ENCODE results near the gene FBLIM1.

The FBLIM1 gene

DNA sequence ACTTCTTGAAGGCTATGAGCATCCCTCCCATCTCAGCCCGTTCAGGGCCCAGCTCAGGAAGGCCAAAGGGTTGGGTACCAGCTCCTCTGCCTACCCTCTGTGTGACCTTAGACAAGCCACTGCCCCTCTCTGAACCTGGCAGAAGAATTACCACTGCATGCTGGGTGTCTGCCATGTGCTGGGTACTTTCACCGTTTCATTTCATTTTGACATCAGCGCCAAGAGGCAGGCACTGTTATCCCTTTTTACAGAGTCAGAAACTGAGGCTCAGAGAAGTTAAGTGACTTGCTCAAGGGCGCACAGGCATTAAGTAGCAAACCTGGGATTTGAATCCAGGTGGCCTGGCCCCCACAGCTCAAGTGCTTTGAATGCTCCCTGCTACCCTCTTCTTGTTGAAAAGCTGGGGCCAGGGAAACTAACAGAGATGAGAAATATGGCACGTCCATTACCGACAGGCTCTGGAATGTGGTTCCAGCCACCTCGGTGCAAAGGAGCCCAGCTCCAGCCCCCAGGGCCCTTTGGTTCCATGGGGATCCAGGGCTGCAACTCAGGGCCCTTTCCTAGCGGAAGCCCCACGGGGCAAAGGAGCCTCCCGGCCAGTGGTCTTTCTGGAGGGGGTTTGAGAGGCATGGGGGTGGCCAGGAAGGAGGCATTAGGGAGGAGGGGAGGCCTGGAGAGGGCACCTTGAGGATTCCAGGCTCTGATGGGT is 9.8 kb upstream of the FBLIM1 start:
- DNase-seq (ENCODE audit: low read depth, low spot score), result no peak

DNA sequence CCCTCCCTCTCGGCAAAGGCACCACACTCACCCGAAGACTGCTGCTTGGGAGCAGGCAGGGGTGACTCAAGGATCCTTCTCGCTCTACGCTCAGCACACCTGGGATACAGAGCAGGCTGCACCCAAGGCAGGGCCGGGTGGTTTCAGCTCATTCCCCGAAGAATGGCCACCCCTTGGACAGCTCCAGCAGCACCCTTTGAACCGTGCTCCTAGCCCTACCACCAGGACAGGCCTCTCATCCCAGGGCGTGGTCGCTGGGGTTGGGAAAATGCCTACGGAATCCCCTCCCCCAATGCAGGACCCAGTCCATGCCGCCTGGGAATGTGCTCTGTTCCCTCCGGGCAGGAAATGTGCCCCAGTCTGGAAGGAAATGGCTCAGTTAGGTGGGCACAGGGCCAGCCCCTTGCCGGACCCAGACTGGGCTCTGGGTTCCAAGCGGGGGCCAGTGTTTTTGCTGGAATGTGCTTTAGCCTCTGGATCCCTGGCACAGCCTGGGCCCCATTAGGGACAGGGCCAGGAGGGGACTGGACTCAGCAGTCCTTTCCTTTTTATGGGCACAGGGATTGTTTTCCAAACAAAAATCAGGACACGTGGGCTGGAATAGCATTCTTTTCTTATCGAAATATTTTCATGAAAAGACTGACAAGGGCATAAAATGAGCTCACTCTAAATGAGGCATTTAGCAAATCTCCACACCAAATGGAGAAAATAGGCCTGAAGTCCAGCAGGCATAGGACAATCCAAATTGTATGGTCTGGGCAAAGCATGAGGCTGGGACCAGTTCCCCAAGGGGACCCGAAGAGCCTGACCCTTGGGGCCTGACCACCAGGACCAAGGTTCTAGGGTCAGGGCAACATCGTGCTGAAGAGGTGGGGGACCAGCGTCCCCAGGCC is 8.9 kb upstream of the FBLIM1 start:
- no peak for DNase-seq (ENCODE audit: low read depth, low spot score)

- DNase-seq (ENCODE audit: low read depth, low spot score), result no peak
Measured at GRCh38 chr1:15750924-15751323, 7.7 kb upstream of the FBLIM1 start.

DNA sequence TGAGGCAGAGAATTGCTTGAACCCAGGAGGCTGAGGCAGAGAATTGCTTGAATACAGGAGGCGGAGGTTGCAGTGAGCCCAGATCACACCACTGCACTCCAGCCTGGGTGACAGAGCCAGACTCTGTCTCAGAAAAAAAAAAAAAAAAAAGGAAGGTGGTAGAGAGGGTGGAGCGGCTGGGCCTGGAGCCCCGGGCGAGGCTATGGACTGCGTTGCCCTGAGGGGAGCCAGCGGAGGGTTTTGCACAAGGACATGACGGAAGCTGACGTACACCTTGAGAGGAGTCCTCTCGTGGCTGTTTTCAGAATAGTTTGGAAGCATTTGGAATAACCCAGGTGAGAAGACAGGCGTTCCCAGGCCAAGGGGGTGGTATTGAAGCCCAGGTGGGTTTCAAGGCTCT is 6.9 kb upstream of the FBLIM1 start:
- no peak for DNase-seq (ENCODE audit: low read depth, low spot score)

DNA sequence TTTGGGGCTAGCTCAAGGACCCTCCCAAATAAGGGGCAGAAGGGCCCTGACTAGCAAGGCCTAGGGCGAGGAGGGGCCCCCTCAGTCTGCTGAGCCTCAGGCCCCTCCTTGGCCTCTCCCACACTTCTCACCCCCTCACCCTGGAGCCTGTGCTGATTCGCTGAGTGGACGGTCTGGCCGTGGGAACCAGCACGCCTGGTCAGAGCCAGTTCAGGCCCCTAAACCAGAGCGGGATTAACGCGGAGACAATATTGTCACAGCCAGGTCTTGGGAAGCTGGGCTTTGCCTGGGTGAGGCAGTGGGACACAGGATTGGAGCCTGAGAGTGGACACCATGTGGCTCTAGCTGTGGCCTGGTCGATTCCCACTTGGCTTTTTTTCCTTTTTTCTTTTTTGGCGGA is 4.8 kb upstream of the FBLIM1 start:
- no peak for DNase-seq (ENCODE audit: low read depth, low spot score)

DNA sequence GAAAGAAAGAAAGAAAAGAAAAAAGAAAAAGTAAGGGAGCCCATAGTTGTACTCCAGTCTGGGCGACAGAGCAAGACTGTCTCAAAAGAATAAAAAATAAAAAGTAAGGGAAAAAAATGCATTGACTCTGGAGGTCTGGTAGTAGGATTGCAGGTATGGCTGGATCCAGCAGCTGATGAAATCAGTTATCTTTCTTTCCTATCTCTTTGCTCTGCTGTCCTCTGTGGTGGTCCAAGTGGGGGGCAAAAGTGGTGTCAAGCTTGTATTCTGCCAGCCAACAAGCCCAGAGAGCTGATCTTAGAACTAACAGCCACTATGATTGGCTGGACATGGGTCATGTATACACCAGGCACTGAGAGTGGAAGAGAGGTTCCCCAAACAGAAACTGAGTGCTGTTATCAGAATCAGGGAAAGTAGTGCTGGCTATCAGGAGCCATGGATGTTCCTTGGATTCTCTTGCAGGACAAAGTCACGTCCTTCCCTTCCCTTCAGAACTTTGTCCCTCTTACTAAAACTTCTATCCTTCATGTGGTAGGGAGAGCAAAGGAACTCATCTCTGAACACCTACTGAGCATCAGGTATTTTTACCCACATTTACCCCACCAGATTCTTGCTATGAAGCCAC is 3.5 kb upstream of the FBLIM1 start:
- DNase-seq (ENCODE audit: low read depth, low spot score), result no peak

GRCh38 chr1:15755646-15756040 is 3.0 kb upstream of the FBLIM1 start:
- DNase-seq (ENCODE audit: low read depth, low spot score), result no peak

DNA sequence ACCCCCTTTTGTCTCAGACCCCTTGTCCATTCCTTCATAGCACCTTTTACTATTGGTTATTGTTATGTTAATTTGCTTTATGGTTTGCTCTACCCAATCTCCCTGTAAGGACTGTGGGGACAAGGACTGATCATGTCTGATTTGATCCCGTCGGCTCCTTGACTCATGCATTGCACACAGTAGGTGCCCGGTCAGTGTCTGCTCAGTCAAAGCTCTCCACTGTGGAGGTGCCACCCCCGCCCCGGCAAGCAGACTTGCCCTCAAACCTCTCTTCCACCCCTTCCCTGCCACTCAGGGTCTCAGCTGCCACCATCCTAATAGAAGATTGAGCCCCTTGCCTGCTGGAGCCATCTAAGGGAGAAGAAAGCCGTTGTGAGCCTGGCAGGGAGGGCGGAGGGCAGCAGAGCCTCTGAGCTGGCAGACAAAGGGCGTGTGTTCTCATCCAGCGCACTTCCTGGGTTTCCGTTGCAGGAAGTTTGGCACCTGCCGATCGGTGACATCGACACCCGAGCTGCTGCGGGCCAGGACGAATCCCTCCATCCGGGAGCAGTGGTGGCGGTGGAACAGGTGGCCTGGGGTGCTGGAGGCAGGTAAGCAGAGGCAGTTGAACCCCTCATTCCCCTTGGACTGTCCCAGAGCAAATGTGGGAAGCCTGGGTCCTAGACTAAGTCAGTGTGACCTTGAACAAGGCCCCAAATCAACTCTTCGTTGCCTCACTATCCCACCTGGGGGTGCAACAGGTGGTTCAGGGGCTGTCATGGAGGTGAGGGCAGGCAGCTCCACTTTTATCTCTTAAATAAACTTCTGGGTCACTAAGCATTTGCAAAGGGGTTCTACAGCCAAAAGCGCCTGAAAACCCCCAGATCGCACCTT is 2.2 kb upstream of the FBLIM1 start:
- no peak for DNase-seq (ENCODE audit: low read depth, low spot score)

DNA sequence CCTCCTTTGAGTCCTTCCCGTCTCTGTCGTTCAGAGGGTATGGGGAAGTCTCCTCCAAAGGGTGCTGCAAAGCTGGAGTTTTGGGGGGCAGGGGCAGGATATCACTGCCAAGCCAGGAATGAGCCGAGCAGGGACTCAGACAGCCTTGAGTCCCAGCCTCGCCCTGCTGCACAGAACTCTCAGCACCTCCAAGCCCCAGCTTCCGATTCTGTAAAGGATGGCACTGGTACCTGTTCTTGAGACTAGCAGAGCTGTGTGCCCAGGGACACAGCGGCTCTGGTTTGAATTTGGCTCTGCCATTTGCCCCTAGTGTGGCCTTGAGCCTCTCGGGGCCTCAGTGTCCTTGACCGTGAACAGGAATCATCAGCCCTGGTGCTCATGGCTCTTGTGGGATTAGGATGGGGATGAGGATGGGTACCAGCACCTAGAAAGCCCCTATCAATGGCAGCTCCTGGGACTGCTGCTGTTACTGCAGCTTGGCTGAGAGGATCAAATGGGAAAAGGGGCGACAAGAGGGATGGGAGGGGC is 1.5 kb upstream of the FBLIM1 start:
- DNase-seq (ENCODE audit: low read depth, low spot score), result no peak

- no peak for DNase-seq (ENCODE audit: low read depth, low spot score)
Measured at GRCh38 chr1:15757575-15758342, 836 bp upstream of the FBLIM1 start.

GRCh38 chr1:15758953-15759661 is 512 bp downstream of the FBLIM1 start:
- DNase-seq (ENCODE audit: low read depth, low spot score), result no peak

- no peak for DNase-seq (ENCODE audit: low read depth, low spot score)
Measured at GRCh38 chr1:15760520-15761211, 2.1 kb downstream of the FBLIM1 start.

DNA sequence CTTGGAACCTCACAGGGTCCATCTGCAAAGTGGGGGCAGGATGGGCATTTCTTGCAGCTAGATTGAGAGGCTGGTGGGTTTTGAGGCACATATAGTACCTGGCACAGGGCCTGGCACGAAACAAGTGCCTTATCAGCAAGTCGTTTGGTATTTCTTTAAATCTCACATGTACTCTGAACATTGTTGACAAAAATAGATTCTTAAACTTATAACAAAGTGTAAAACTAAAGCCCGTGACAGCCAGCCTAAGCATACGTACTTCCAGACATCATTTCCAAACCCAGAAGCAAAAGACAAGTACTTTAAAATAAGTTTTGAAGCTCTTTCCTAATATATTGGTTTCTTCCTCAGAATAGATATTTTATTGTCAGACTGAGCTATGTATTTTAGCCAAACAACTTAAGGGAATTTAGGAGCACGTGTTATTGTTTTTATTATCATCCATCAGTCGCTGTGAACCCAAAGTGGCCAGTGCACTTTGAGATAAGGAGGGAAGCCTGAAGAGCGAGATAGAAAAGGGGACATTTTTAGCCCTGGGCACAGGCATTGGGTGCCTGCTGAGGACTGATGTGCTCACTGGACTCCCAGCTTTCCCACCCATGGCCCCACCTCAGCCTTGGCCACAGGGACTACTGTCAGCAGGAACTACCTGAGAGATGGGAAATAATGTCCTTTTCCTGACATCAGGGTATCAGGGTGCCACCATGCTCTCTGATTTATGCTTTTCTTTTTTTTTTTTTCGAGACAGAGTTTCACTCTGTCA is 3.0 kb downstream of the FBLIM1 start:
- no peak for DNase-seq (ENCODE audit: low read depth, low spot score)

DNA sequence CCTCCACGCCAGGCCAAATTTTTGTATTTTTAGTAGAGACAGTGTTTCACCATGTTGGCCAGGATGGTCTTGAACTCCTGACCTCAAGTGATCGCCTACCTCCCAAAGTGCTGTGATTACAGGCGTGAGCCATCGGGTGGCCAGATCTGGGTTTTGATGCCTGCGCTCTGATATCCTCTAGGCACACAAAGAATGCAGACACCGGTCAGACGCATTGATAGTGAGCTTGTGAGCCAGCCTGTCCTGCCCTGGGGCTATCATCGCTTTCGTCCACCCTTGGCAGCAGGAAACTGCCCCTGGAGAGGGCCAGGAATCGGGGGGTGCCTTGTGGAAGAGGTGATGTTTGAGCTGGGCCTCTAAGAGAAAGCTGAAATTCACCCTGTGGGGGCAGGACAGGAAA is 4.0 kb downstream of the FBLIM1 start:
- DNase-seq (ENCODE audit: low read depth, low spot score), result no peak

DNA sequence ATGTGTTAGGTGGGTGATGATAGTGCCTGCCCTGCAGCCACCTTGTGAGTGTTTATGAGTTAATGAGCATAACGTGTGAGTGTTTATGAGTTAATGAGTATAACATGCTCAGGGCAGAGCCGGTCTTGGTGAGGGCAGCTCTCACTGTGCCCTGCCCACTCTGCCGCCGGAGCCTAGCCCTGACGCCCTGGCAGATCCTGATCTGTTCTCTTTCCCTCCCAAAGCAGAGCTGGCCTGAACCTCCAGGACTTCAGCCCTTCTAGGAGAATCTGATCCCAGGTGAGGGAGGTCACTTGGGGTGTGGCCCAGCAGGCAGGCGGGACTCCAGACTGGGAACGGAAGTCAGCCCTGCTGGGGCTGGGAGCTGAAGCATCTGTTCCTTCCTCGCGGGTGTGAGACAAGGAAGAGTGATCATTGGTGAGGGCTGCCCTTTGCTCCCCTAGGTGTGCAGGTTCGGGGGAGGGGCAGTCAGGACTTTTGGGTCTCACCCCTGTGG is 5.7 kb downstream of the FBLIM1 start:
- no peak for DNase-seq (ENCODE audit: low read depth, low spot score)

GRCh38 chr1:15764890-15765289 is 6.3 kb downstream of the FBLIM1 start:
- no peak for DNase-seq (ENCODE audit: low read depth, low spot score)

- DNase-seq (ENCODE audit: low read depth, low spot score), result no peak
Measured at GRCh38 chr1:15765495-15766194, 7.0 kb downstream of the FBLIM1 start.

- no peak for DNase-seq (ENCODE audit: low read depth, low spot score)
Measured at GRCh38 chr1:15767941-15768340, 9.3 kb downstream of the FBLIM1 start.

Measured in iPS DF 19.7 (cell line).